HepG2 (cell line): ENCODE measurements around the gene POU4F3.

Experiments used
- EZH2 ChIP-seq: conservative IDR thresholded peaks from 2 replicates; pipeline ENCODE4 v1.6.1; 2012; ENCODE audit warnings: mild to moderate bottlenecking, low read depth, low read length, moderate library complexity
- FOXO4 ChIP-seq: sonication (generic); formaldehyde crosslinking; conservative IDR thresholded peaks from 2 replicates; pipeline ENCODE4 v1.8.1; 2023; ENCODE audit warnings: missing genetic modification reagents
- MXI1 ChIP-seq: IDR thresholded peaks from 3 replicates; pipeline ENCODE4 v1.6.1; 2012; ENCODE audit warnings: low read depth, low read length, inconsistent platforms, borderline replicate concordance
- SRSF1 ChIP-seq: fragments of 200-400 bp; formaldehyde crosslinking; optimal IDR thresholded peaks from 2 replicates; pipeline ENCODE3; 2017; ENCODE audit warnings: mild to moderate bottlenecking, low read depth, low read length, moderate library complexity
- ZNF878 ChIP-seq: sonication (generic); formaldehyde crosslinking; IDR thresholded peaks from 2 replicates; pipeline ENCODE4 v1.8.1; 2023; ENCODE audit warnings: mild to moderate bottlenecking, missing genetic modification reagents, moderate library complexity
- TF ChIP-seq, protein P1 (sequence below): IDR thresholded peaks from 2 replicates; pipeline ENCODE4 v1.6.1; 2012; ENCODE audit warnings: inconsistent platforms
- TF ChIP-seq, protein P2 (sequence below), 2 experiments: IDR thresholded peaks; 2 replicates each; pipeline ENCODE4 v1.6.1; 2011 to 2012; ENCODE audit warnings: low read length in 2 of 2, borderline replicate concordance in 1 of 2, low read depth in 1 of 2, mild to moderate bottlenecking in 1 of 2, moderate library complexity in 1 of 2
- TF ChIP-seq, protein P3 (sequence below): sonication (generic); formaldehyde crosslinking; IDR thresholded peaks from 2 replicates; pipeline ENCODE4 v1.4.0; 2020; ENCODE audit warnings: mild to moderate bottlenecking, missing genetic modification reagents, borderline replicate concordance

- TF ChIP-seq MXI1: no peak
- TF ChIP-seq, protein P1, sequence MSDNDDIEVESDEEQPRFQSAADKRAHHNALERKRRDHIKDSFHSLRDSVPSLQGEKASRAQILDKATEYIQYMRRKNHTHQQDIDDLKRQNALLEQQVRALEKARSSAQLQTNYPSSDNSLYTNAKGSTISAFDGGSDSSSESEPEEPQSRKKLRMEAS: no peak
- TF ChIP-seq FOXO4 (CRISPR knock-in tag): no peak
- no peak for TF ChIP-seq ZNF878
- no peak for TF ChIP-seq EZH2
- TF ChIP-seq SRSF1: no peak
- TF ChIP-seq, protein P2, sequence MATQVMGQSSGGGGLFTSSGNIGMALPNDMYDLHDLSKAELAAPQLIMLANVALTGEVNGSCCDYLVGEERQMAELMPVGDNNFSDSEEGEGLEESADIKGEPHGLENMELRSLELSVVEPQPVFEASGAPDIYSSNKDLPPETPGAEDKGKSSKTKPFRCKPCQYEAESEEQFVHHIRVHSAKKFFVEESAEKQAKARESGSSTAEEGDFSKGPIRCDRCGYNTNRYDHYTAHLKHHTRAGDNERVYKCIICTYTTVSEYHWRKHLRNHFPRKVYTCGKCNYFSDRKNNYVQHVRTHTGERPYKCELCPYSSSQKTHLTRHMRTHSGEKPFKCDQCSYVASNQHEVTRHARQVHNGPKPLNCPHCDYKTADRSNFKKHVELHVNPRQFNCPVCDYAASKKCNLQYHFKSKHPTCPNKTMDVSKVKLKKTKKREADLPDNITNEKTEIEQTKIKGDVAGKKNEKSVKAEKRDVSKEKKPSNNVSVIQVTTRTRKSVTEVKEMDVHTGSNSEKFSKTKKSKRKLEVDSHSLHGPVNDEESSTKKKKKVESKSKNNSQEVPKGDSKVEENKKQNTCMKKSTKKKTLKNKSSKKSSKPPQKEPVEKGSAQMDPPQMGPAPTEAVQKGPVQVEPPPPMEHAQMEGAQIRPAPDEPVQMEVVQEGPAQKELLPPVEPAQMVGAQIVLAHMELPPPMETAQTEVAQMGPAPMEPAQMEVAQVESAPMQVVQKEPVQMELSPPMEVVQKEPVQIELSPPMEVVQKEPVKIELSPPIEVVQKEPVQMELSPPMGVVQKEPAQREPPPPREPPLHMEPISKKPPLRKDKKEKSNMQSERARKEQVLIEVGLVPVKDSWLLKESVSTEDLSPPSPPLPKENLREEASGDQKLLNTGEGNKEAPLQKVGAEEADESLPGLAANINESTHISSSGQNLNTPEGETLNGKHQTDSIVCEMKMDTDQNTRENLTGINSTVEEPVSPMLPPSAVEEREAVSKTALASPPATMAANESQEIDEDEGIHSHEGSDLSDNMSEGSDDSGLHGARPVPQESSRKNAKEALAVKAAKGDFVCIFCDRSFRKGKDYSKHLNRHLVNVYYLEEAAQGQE (IDR thresholded peaks at IDR 0.05; ENCODE audit: borderline replicate concordance in 1 of 2, low read depth in 1 of 2, low read length in 2 of 2): no peak
- TF ChIP-seq, protein P3, sequence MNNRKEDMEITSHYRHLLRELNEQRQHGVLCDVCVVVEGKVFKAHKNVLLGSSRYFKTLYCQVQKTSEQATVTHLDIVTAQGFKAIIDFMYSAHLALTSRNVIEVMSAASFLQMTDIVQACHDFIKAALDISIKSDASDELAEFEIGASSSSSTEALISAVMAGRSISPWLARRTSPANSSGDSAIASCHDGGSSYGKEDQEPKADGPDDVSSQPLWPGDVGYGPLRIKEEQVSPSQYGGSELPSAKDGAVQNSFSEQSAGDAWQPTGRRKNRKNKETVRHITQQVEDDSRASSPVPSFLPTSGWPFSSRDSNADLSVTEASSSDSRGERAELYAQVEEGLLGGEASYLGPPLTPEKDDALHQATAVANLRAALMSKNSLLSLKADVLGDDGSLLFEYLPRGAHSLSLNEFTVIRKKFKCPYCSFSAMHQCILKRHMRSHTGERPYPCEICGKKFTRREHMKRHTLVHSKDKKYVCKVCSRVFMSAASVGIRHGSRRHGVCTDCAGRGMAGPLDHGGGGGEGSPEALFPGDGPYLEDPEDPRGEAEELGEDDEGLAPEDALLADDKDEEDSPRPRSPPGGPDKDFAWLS (CRISPR knock-in tag): no peak
Measured at GRCh38 chr5:146337264-146337904, 1.3 kb upstream of the POU4F3 start.
